CD14-positive monocyte (primary cell): ENCODE data around the gene ABHD4. TPM values are rescaled to one million over a fixed set of nuclear protein-coding genes. Genes with fewer than 3 reads are reported as not detected.

Experiments
- DNase-seq, 3 donors: peaks; one replicate each; pipeline ENCODE4 v3.0.0-alpha.2; 2011 to 2022
- H2AFZ ChIP-seq: 2 replicates; pipeline ENCODE4 v1.6.0; 2012; ENCODE audit warnings: mild to moderate bottlenecking, low read depth, low read length, inconsistent platforms; ENCODE audit not compliant: insufficient read depth, poor library complexity, severe bottlenecking
- H3K27ac ChIP-seq, 2 donors: 1 replicate in 1 of 2; 2 replicates in 1 of 2; pipeline ENCODE4 v1.5.1; 2012 to 2013; ENCODE audit warnings: low read length in 2 of 2, control low read depth in 1 of 2, inconsistent platforms in 1 of 2, low read depth in 1 of 2, mild to moderate bottlenecking in 1 of 2
- H3K27me3 ChIP-seq, 2 donors: one replicate each; pipeline versions ENCODE4 v1.6.0 to v1.6.1; 2011 to 2013; ENCODE audit warnings: low read length in 2 of 2; ENCODE audit not compliant: control insufficient read depth in 2 of 2, insufficient read depth in 2 of 2
- H3K36me3 ChIP-seq, 2 donors: replicated peaks in 1 of 2; 1 replicate in 1 of 2; 2 replicates in 1 of 2; pipeline versions ENCODE4 v1.5.1 to v1.6.1; 2012 to 2013; ENCODE audit warnings: low read length in 2 of 2, control low read depth in 1 of 2, inconsistent platforms in 1 of 2, mild to moderate bottlenecking in 1 of 2; ENCODE audit not compliant: insufficient read depth in 2 of 2, control insufficient read depth in 1 of 2
- H3K4me1 ChIP-seq, 2 donors: 1 replicate in 1 of 2; 2 replicates in 1 of 2; pipeline versions ENCODE4 v1.5.1 to v1.6.1; 2012 to 2013; ENCODE audit warnings: low read length in 2 of 2, control low read depth in 1 of 2, inconsistent platforms in 1 of 2, mild to moderate bottlenecking in 1 of 2, moderate library complexity in 1 of 2; ENCODE audit not compliant: insufficient read depth in 2 of 2, control insufficient read depth in 1 of 2
- H3K4me2 ChIP-seq: replicated peaks from 2 replicates; pipeline ENCODE3; 2012; ENCODE audit warnings: low read length, moderate library complexity, mild to moderate bottlenecking; ENCODE audit not compliant: poor library complexity, severe bottlenecking; ENCODE audit errors: extremely low read depth
- H3K4me3 ChIP-seq, 3 experiments: fragments of 200-600 bp in 1 of 3; sonication (generic) in 1 of 3; replicated peaks in 1 of 3; 1 replicate in 2 of 3; 2 replicates in 1 of 3; pipeline ENCODE4 v1.5.1; 2011 to 2013; ENCODE audit warnings: low read length in 3 of 3, mild to moderate bottlenecking in 3 of 3, control low read depth in 2 of 3, low read depth in 2 of 3, inconsistent platforms in 1 of 3, moderate library complexity in 1 of 3
- H3K79me2 ChIP-seq: 2 replicates; pipeline ENCODE4 v1.6.0; 2012; ENCODE audit warnings: mild to moderate bottlenecking, control low read depth, inconsistent platforms, low read length, moderate library complexity; ENCODE audit not compliant: insufficient read depth
- H3K9ac ChIP-seq: 2 replicates; pipeline ENCODE4 v1.6.0; 2017; ENCODE audit warnings: low read length, mild to moderate bottlenecking; ENCODE audit not compliant: insufficient read depth, poor library complexity, severe bottlenecking
- H3K9me3 ChIP-seq, 2 donors: replicated peaks in 1 of 2; 1 replicate in 1 of 2; 2 replicates in 1 of 2; pipeline versions ENCODE4 v1.5.1 to v1.6.1; 2012 to 2013; ENCODE audit warnings: low read length in 2 of 2, control low read depth in 1 of 2; ENCODE audit not compliant: control insufficient read depth in 1 of 2, insufficient read depth in 1 of 2
- H4K20me1 ChIP-seq: 2 replicates; pipeline ENCODE4 v1.6.0; 2012; ENCODE audit warnings: mild to moderate bottlenecking, low read length, control low read depth, moderate library complexity; ENCODE audit not compliant: insufficient read depth
- H3K27ac Mint-ChIP-seq, 7 donors: one replicate each; pipeline ENCODE4 v1.8.0; 2020; ENCODE audit warnings: mild to moderate bottlenecking in 7 of 7, mixed read lengths in 7 of 7, moderate library complexity in 6 of 7, inconsistent platforms in 2 of 7
- H3K27me3 Mint-ChIP-seq, 3 donors: one replicate each; pipeline ENCODE4 v1.8.0; 2021 to 2022; ENCODE audit warnings: low read depth in 3 of 3, mild to moderate bottlenecking in 3 of 3, mixed read lengths in 3 of 3, moderate library complexity in 3 of 3, inconsistent platforms in 1 of 3
- H3K36me3 Mint-ChIP-seq, 2 donors: one replicate each; pipeline ENCODE4 v1.8.0; 2020; ENCODE audit warnings: mixed read lengths in 2 of 2, inconsistent platforms in 1 of 2, mild to moderate bottlenecking in 1 of 2
- H3K4me1 Mint-ChIP-seq: one replicate; pipeline ENCODE4 v1.8.0; 2020; ENCODE audit warnings: mild to moderate bottlenecking, mixed read lengths
- H3K4me3 Mint-ChIP-seq, 2 donors: one replicate each; pipeline ENCODE4 v1.8.0; 2020; ENCODE audit warnings: mild to moderate bottlenecking in 2 of 2, mixed read lengths in 2 of 2, moderate library complexity in 1 of 2
- H3K9me3 Mint-ChIP-seq, 7 donors: one replicate each; pipeline ENCODE4 v1.8.0; 2020 to 2022; ENCODE audit warnings: mixed read lengths in 7 of 7, mild to moderate bottlenecking in 6 of 7, moderate library complexity in 6 of 7, inconsistent platforms in 2 of 7
- CTCF ChIP-seq: fragments of 200-600 bp; IDR thresholded peaks from one replicate; pipeline ENCODE4 v1.8.0; 2022; ENCODE audit warnings: antibody characterized with exemption, mild to moderate bottlenecking
- WGBS: methylation state at CpG from one replicate; pipeline ENCODE4 v1.1.5; 2013; ENCODE audit warnings: missing lambda C conversion rate; ENCODE audit not compliant: insufficient coverage; 5-methylcytosine and 5-hydroxymethylcytosine counted together
- intact Hi-C, 2 donors: fragments of 100-400 bp; cut with micrococcal nuclease; formaldehyde crosslinking; loops; one replicate each; pipeline versions ENCODE4 v1.15.0 to v1.15.1; 2023
- polyA plus RNA-seq, 3 donors: library from polyadenylated mRNA; depleted of rRNA in 1 of 3; unstranded in 2 of 3; stranded (reverse) in 1 of 3; fragments of 300-500 nt in 2 of 3; fragments of >200 nt in 1 of 3; fragmentation: Illumina TruSeq in 2 of 3; gene quantifications; 1 replicate in 2 of 3; 2 replicates in 1 of 3; pipeline ENCODE4 v1.2.3, GENCODE V29; 2012 to 2021

The ABHD4 gene
- polyA plus RNA-seq, 3 donors = 9.4 to 13.4 (median 12.5) TPM

- H3K27me3 Mint-ChIP-seq = no peaks in the 10 kb centered on the region
- no peak overlapping the region for H2AFZ ChIP-seq
- no peak for TF ChIP-seq CTCF
- peaks cover 74 to 85% of the 10 kb centered on the region in 2 donors for H3K36me3 Mint-ChIP-seq
- DNase-seq = no peak
- 100% methylated on average over 1 of the region's 6 CpGs for WGBS
- peaks cover 73 to 90% of the 10 kb centered on the region in 2 donors for H3K36me3 ChIP-seq
- H3K4me1 Mint-ChIP-seq = peaks cover 7% of the 10 kb centered on the region
- peak overlapping the region in 1 of 7 donors; percentile 79 for H3K27ac Mint-ChIP-seq
- H3K4me3 Mint-ChIP-seq = no peak overlapping the region
- H3K27ac ChIP-seq = no peak overlapping the region
- H3K4me1 ChIP-seq = no peaks in the 10 kb centered on the region
- no peak overlapping the region for H3K4me3 ChIP-seq
- intact Hi-C loops = loop anchor here in 1 of 2 donors (5.0 kb wide), 1 partner anchor 413 kb away; the partner anchor contains the start of gene AJUBA
- no peaks in the 10 kb centered on the region for H3K9me3 Mint-ChIP-seq
- no peaks in the 10 kb centered on the region for H3K9me3 ChIP-seq
- H4K20me1 ChIP-seq = peaks cover 18% of the 10 kb centered on the region
- peaks cover 10% of the 10 kb centered on the region for H3K79me2 ChIP-seq
- H3K27me3 ChIP-seq = no peaks in the 10 kb centered on the region
- H3K4me2 ChIP-seq = no peak overlapping the region
- H3K9ac ChIP-seq = no peak overlapping the region
Observed at GRCh38 chr14:22569106-22569736, 28.9 kb upstream of the ABHD4 start.

GRCh38 chr14:22569737-22570131, 28.4 kb upstream of the ABHD4 start:
- no peak overlapping the region for H3K4me3 Mint-ChIP-seq
- H3K27ac Mint-ChIP-seq = peak overlapping the region in 1 of 7 donors; percentile 34
- Histone ChIP-seq H3K4me1 (no peaks in the 10 kb centered on the region), H3K27ac (no peak overlapping the region), H3K79me2 (peaks cover 10% of the 10 kb centered on the region), H2AFZ (no peak overlapping the region), H3K9ac (no peak overlapping the region), H3K9me3 (no peaks in the 10 kb centered on the region), H3K4me2 (no peak overlapping the region), H4K20me1 (peaks cover 18% of the 10 kb centered on the region), H3K36me3 (peaks cover 73 to 90% of the 10 kb centered on the region in 2 donors), H3K4me3 (no peak overlapping the region), H3K27me3 (no peaks in the 10 kb centered on the region)
- peaks cover 7% of the 10 kb centered on the region for H3K4me1 Mint-ChIP-seq
- no CpG with 5 or more reads among the region's 3 CpGs for WGBS
- H3K27me3 Mint-ChIP-seq = no peaks in the 10 kb centered on the region
- H3K9me3 Mint-ChIP-seq = no peaks in the 10 kb centered on the region
- no peak for DNase-seq
- peaks cover 74 to 86% of the 10 kb centered on the region in 2 donors for H3K36me3 Mint-ChIP-seq
- intact Hi-C loops = loop anchor here (1.0 to 5.0 kb wide), 4 partner anchors 83 to 413 kb away; partner anchors contain the start of gene AJUBA (in 1 of the 2)
- no peak for TF ChIP-seq CTCF
